Measurements from ENCODE around the gene LDLRAD3. TPM values are rescaled to one million over a fixed set of nuclear protein-coding genes. Genes with fewer than 3 reads are reported as not detected.

Gene LDLRAD3
- total and polyA plus RNA-seq, 4 donors = 20.9 to 25.6 (median 22.8) TPM

- DNase-seq (ENCODE audit: low read depth in 4 of 6, low spot score in 6 of 6) = no peak
- no peak overlapping the region for H3K4me3 ChIP-seq (ENCODE audit: low read depth, low read length)
- 86% methylated on average over 1 of the region's 9 CpGs for WGBS (ENCODE audit: insufficient coverage)
Measured at GRCh38 chr11:35980686-35981390, 37.0 kb downstream of the LDLRAD3 start.

GRCh38 chr11:35981581-35981980, 37.7 kb downstream of the LDLRAD3 start:
- Histone ChIP-seq H3K36me3 (ENCODE audit: control insufficient read depth, insufficient read depth, low read length) (no peaks in the 10 kb centered on the region), H3K4me1 (ENCODE audit: control insufficient read depth, insufficient read depth, low read length) (peaks cover 7% of the 10 kb centered on the region), H3K27ac (ENCODE audit: low read depth, low read length) (peak overlapping the region; percentile 16), H3K27me3 (ENCODE audit: control insufficient read depth, insufficient read depth, low read length) (no peaks in the 10 kb centered on the region), H3K9me3 (ENCODE audit: control insufficient read depth, insufficient read depth, low read length) (no peaks in the 10 kb centered on the region), H3K4me3 (ENCODE audit: low read depth, low read length) (no peak overlapping the region)
- WGBS (ENCODE audit: insufficient coverage) = 39% methylated on average over 6 of the region's 7 CpGs
- DNase-seq (ENCODE audit: low read depth in 4 of 6, low spot score in 6 of 6) = peak in 2 of 6 donors; percentile 29 to 93

More at GRCh38 chr11:35980686-35981390, 37.0 kb downstream of the LDLRAD3 start:
- no peaks in the 10 kb centered on the region for H3K36me3 ChIP-seq (ENCODE audit: control insufficient read depth, insufficient read depth, low read length)
- no peaks in the 10 kb centered on the region for H3K9me3 ChIP-seq (ENCODE audit: control insufficient read depth, insufficient read depth, low read length)
- no peak overlapping the region for H3K27ac ChIP-seq (ENCODE audit: low read depth, low read length)
- no peaks in the 10 kb centered on the region for H3K27me3 ChIP-seq (ENCODE audit: control insufficient read depth, insufficient read depth, low read length)
- peaks cover 7% of the 10 kb centered on the region for H3K4me1 ChIP-seq (ENCODE audit: control insufficient read depth, insufficient read depth, low read length)

GRCh38 chr11:35982061-35982460, 38.2 kb downstream of the LDLRAD3 start:
- WGBS (ENCODE audit: insufficient coverage) = 28% methylated on average over 6 of the region's 8 CpGs
- H3K27me3 ChIP-seq (ENCODE audit: control insufficient read depth, insufficient read depth, low read length) = no peaks in the 10 kb centered on the region
- peak in 1 of 6 donors; percentile 61 for DNase-seq (ENCODE audit: low read depth in 4 of 6, low spot score in 6 of 6)
- peak overlapping the region; percentile 15 for H3K27ac ChIP-seq (ENCODE audit: low read depth, low read length)
- peaks cover 7% of the 10 kb centered on the region for H3K4me1 ChIP-seq (ENCODE audit: control insufficient read depth, insufficient read depth, low read length)
- H3K9me3 ChIP-seq (ENCODE audit: control insufficient read depth, insufficient read depth, low read length) = no peaks in the 10 kb centered on the region
- no peak overlapping the region for H3K4me3 ChIP-seq (ENCODE audit: low read depth, low read length)
- no peaks in the 10 kb centered on the region for H3K36me3 ChIP-seq (ENCODE audit: control insufficient read depth, insufficient read depth, low read length)

GRCh38 chr11:35983981-35984380, 40.1 kb downstream of the LDLRAD3 start:
- Histone ChIP-seq H3K4me3 (ENCODE audit: low read depth, low read length) (no peak overlapping the region), H3K9me3 (ENCODE audit: control insufficient read depth, insufficient read depth, low read length) (no peaks in the 10 kb centered on the region), H3K27me3 (ENCODE audit: control insufficient read depth, insufficient read depth, low read length) (no peaks in the 10 kb centered on the region), H3K4me1 (ENCODE audit: control insufficient read depth, insufficient read depth, low read length) (peaks cover 7% of the 10 kb centered on the region), H3K36me3 (ENCODE audit: control insufficient read depth, insufficient read depth, low read length) (no peaks in the 10 kb centered on the region), H3K27ac (ENCODE audit: low read depth, low read length) (no peak overlapping the region)
- no CpG with 5 or more reads among the region's 1 CpG for WGBS (ENCODE audit: insufficient coverage)
- no peak for DNase-seq (ENCODE audit: low read depth in 4 of 6, low spot score in 6 of 6)

- peaks cover 2% of the 10 kb centered on the region for H3K4me1 ChIP-seq (ENCODE audit: control insufficient read depth, insufficient read depth, low read length)
- no peak overlapping the region for H3K27ac ChIP-seq (ENCODE audit: low read depth, low read length)
- H3K4me3 ChIP-seq (ENCODE audit: low read depth, low read length) = no peak overlapping the region
- no peaks in the 10 kb centered on the region for H3K27me3 ChIP-seq (ENCODE audit: control insufficient read depth, insufficient read depth, low read length)
- H3K9me3 ChIP-seq (ENCODE audit: control insufficient read depth, insufficient read depth, low read length) = no peaks in the 10 kb centered on the region
- DNase-seq (ENCODE audit: low read depth in 4 of 6, low spot score in 6 of 6) = no peak
- 70% methylated on average over 2 of the region's 3 CpGs for WGBS (ENCODE audit: insufficient coverage)
- H3K36me3 ChIP-seq (ENCODE audit: control insufficient read depth, insufficient read depth, low read length) = no peaks in the 10 kb centered on the region
Measured at GRCh38 chr11:35986947-35987346, 43.1 kb downstream of the LDLRAD3 start.

GRCh38 chr11:35990170-35990569, 46.3 kb downstream of the LDLRAD3 start:
- DNase-seq (ENCODE audit: low read depth in 4 of 6, low spot score in 6 of 6) = no peak
- WGBS (ENCODE audit: insufficient coverage) = 100% methylated on average over 1 of the region's 2 CpGs
- H3K4me3 ChIP-seq (ENCODE audit: low read depth, low read length) = no peak overlapping the region

GRCh38 chr11:35990816-35991215, 47.0 kb downstream of the LDLRAD3 start:
- 59% methylated on average over 2 of the region's 3 CpGs for WGBS (ENCODE audit: insufficient coverage)
- no peaks in the 10 kb centered on the region for H3K4me1 ChIP-seq (ENCODE audit: control insufficient read depth, insufficient read depth, low read length)
- no peak overlapping the region for H3K4me3 ChIP-seq (ENCODE audit: low read depth, low read length)
- no peak overlapping the region for H3K27ac ChIP-seq (ENCODE audit: low read depth, low read length)
- H3K27me3 ChIP-seq (ENCODE audit: control insufficient read depth, insufficient read depth, low read length) = no peaks in the 10 kb centered on the region
- peaks cover 3% of the 10 kb centered on the region for H3K9me3 ChIP-seq (ENCODE audit: control insufficient read depth, insufficient read depth, low read length)
- DNase-seq (ENCODE audit: low read depth in 4 of 6, low spot score in 6 of 6) = no peak
- H3K36me3 ChIP-seq (ENCODE audit: control insufficient read depth, insufficient read depth, low read length) = no peaks in the 10 kb centered on the region

More at GRCh38 chr11:35990170-35990569, 46.3 kb downstream of the LDLRAD3 start:
- Histone ChIP-seq H3K4me1 (ENCODE audit: control insufficient read depth, insufficient read depth, low read length) (no peaks in the 10 kb centered on the region), H3K27me3 (ENCODE audit: control insufficient read depth, insufficient read depth, low read length) (no peaks in the 10 kb centered on the region), H3K36me3 (ENCODE audit: control insufficient read depth, insufficient read depth, low read length) (no peaks in the 10 kb centered on the region), H3K27ac (ENCODE audit: low read depth, low read length) (no peak overlapping the region), H3K9me3 (ENCODE audit: control insufficient read depth, insufficient read depth, low read length) (no peaks in the 10 kb centered on the region)

- Histone ChIP-seq H3K4me3 (ENCODE audit: low read depth, low read length) (no peak overlapping the region), H3K9me3 (ENCODE audit: control insufficient read depth, insufficient read depth, low read length) (peaks cover 3% of the 10 kb centered on the region), H3K27me3 (ENCODE audit: control insufficient read depth, insufficient read depth, low read length) (no peaks in the 10 kb centered on the region), H3K27ac (ENCODE audit: low read depth, low read length) (no peak overlapping the region), H3K36me3 (ENCODE audit: control insufficient read depth, insufficient read depth, low read length) (no peaks in the 10 kb centered on the region), H3K4me1 (ENCODE audit: control insufficient read depth, insufficient read depth, low read length) (no peaks in the 10 kb centered on the region)
- no peak for DNase-seq (ENCODE audit: low read depth in 4 of 6, low spot score in 6 of 6)
Measured at GRCh38 chr11:35992548-35992947, 48.7 kb downstream of the LDLRAD3 start.

GRCh38 chr11:35994421-35994820, 50.6 kb downstream of the LDLRAD3 start:
- Histone ChIP-seq H3K9me3 (ENCODE audit: control insufficient read depth, insufficient read depth, low read length) (peaks cover 3% of the 10 kb centered on the region), H3K36me3 (ENCODE audit: control insufficient read depth, insufficient read depth, low read length) (no peaks in the 10 kb centered on the region), H3K4me1 (ENCODE audit: control insufficient read depth, insufficient read depth, low read length) (peaks cover 4% of the 10 kb centered on the region), H3K4me3 (ENCODE audit: low read depth, low read length) (no peak overlapping the region), H3K27ac (ENCODE audit: low read depth, low read length) (no peak overlapping the region), H3K27me3 (ENCODE audit: control insufficient read depth, insufficient read depth, low read length) (no peaks in the 10 kb centered on the region)
- DNase-seq (ENCODE audit: low read depth in 4 of 6, low spot score in 6 of 6) = no peak
- 77% methylated on average over 2 of the region's 2 CpGs for WGBS (ENCODE audit: insufficient coverage)

- Histone ChIP-seq H3K9me3 (ENCODE audit: control insufficient read depth, insufficient read depth, low read length) (peaks cover 3% of the 10 kb centered on the region), H3K36me3 (ENCODE audit: control insufficient read depth, insufficient read depth, low read length) (no peaks in the 10 kb centered on the region), H3K27ac (ENCODE audit: low read depth, low read length) (no peak overlapping the region), H3K4me1 (ENCODE audit: control insufficient read depth, insufficient read depth, low read length) (peaks cover 7% of the 10 kb centered on the region), H3K4me3 (ENCODE audit: low read depth, low read length) (no peak overlapping the region), H3K27me3 (ENCODE audit: control insufficient read depth, insufficient read depth, low read length) (no peaks in the 10 kb centered on the region)
- DNase-seq (ENCODE audit: low read depth in 4 of 6, low spot score in 6 of 6) = no peak
- WGBS (ENCODE audit: insufficient coverage) = no CpG with 5 or more reads among the region's 5 CpGs
Measured at GRCh38 chr11:35995681-35996271, 51.9 kb downstream of the LDLRAD3 start.

Measured in spinal cord (tissue), 10 donors.